Caco-2 (cell line): ENCODE measurements around the gene TMEM132A. TPM values are rescaled to one million over a fixed set of nuclear protein-coding genes. Genes with fewer than 3 reads are reported as not detected.

Source experiments
- BruUV-seq: library from RNA; stranded (reverse); fragments of 400-500 nt; replicated peaks from 2 replicates; lab custom pipeline; 2021; lab: Mats Ljungman, UMichigan
- CTCF ChIA-PET: fragments of 300-600 bp; sonication (Branson Sonifier 250); formaldehyde crosslinking; loops from one replicate; lab custom pipeline; 2022; ENCODE audit warnings: antibody characterized with exemption; lab: Charles Lee
- POLR2A ChIA-PET: fragments of 300-600 bp; sonication (Branson Sonifier 250); formaldehyde crosslinking; loops from one replicate; lab custom pipeline; 2022; ENCODE audit warnings: antibody characterized with exemption; lab: Charles Lee
- DNase-seq, 2 experiments: peaks; one replicate each; pipeline versions ENCODE4 v3.0.0 to v3.0.0-alpha.2; 2020 to 2022
- H3K27me3 ChIP-seq: replicated peaks from 2 replicates; pipeline ENCODE4 v1.6.0; 2011; ENCODE audit warnings: low read length; ENCODE audit not compliant: control insufficient read depth, insufficient read depth
- H3K36me3 ChIP-seq: 2 replicates; pipeline ENCODE4 v1.5.1; 2011; ENCODE audit warnings: low read length; ENCODE audit not compliant: control insufficient read depth, insufficient read depth
- H3K4me1 ChIP-seq: fragments of 250-450 bp; sonication (Bioruptor Pico); 2 replicates; pipeline ENCODE4 v1.5.1; 2020; ENCODE audit warnings: mild to moderate bottlenecking
- H3K4me3 ChIP-seq: 2 replicates; pipeline ENCODE4 v1.5.1; 2011; ENCODE audit warnings: low read depth, mild to moderate bottlenecking, control low read depth, low read length
- H3K9me3 ChIP-seq: fragments of 250-450 bp; sonication (Bioruptor Pico); 2 replicates; pipeline ENCODE4 v1.5.1; 2020; ENCODE audit warnings: mild to moderate bottlenecking, moderate library complexity
- H3K27ac Mint-ChIP-seq: one replicate; pipeline ENCODE4 v1.8.0; 2022; ENCODE audit warnings: mixed read lengths; ENCODE audit not compliant: unreplicated experiment
- H3K27me3 Mint-ChIP-seq: one replicate; pipeline ENCODE4 v1.8.0; 2022; ENCODE audit warnings: mixed read lengths; ENCODE audit not compliant: insufficient read depth, unreplicated experiment
- H3K36me3 Mint-ChIP-seq: one replicate; pipeline ENCODE4 v1.8.0; 2022; ENCODE audit warnings: mild to moderate bottlenecking, mixed read lengths; ENCODE audit not compliant: insufficient read depth, unreplicated experiment
- H3K4me1 Mint-ChIP-seq: one replicate; pipeline ENCODE4 v1.8.0; 2022; ENCODE audit warnings: low read depth, mixed read lengths; ENCODE audit not compliant: unreplicated experiment
- H3K4me3 Mint-ChIP-seq: one replicate; pipeline ENCODE4 v1.8.0; 2022; ENCODE audit warnings: mild to moderate bottlenecking, moderate library complexity, mixed read lengths; ENCODE audit not compliant: unreplicated experiment
- H3K9me3 Mint-ChIP-seq: one replicate; pipeline ENCODE4 v1.8.0; 2022; ENCODE audit warnings: mixed read lengths; ENCODE audit not compliant: unreplicated experiment
- CTCF ChIP-seq, 2 experiments: fragments of 200-600 bp in 1 of 2; IDR thresholded peaks; 1 replicate in 1 of 2; 2 replicates in 1 of 2; pipeline versions ENCODE4 v1.5.1 to v1.8.0; 2011 to 2022; ENCODE audit warnings: antibody characterized with exemption in 1 of 2, control low read depth in 1 of 2, inconsistent platforms in 1 of 2, low read depth in 1 of 2, low read length in 1 of 2, mild to moderate bottlenecking in 1 of 2, moderate library complexity in 1 of 2; ENCODE audit not compliant: insufficient read depth in 1 of 2, severe bottlenecking in 1 of 2, unreplicated experiment in 1 of 2
- intact Hi-C: fragments of 100-400 bp; cut with micrococcal nuclease; formaldehyde crosslinking; loops from one replicate; pipeline ENCODE4 v1.10.0; 2022; ENCODE audit not compliant: unreplicated experiment
- total RNA-seq: library from RNA; stranded (reverse); gene quantifications from 2 replicates; pipeline ENCODE4 v1.2.3, GENCODE V29; 2022

The TMEM132A gene
- total RNA-seq, 1 experiment from 2014 or later: 97.3 TPM

GRCh38 chr11:60926500-60926899 lies 2.2 kb downstream of the TMEM132A start:
- Histone ChIP-seq H3K9me3 (no peaks in the 10 kb centered on the region), H3K27me3 (no peaks in the 10 kb centered on the region), H3K4me1 (peaks cover 13% of the 10 kb centered on the region), H3K36me3 (no peaks in the 10 kb centered on the region; the same call in 1 of the 2 replicates), H3K4me3 (no peak overlapping the region)
- H3K27me3 Mint-ChIP-seq: no peaks in the 10 kb centered on the region
- H3K4me3 Mint-ChIP-seq: no peak overlapping the region
- no peaks in the 10 kb centered on the region for H3K9me3 Mint-ChIP-seq
- H3K36me3 Mint-ChIP-seq: peaks cover 19% of the 10 kb centered on the region
- ChIA-PET POLR2A (interaction anchor here (0.7 kb wide), 1 partner anchor 45 kb away, joined by 3 read pairs; no protein-coding TSS in a partner anchor), CTCF (no interaction called here)
- TF ChIP-seq CTCF (IDR thresholded peaks at IDR 0.05; ENCODE audit: insufficient read depth in 1 of 2, low read depth in 1 of 2, low read length in 1 of 2, severe bottlenecking in 1 of 2, unreplicated experiment in 1 of 2): no peak
- intact Hi-C loops: no loop called here
- H3K4me1 Mint-ChIP-seq: peaks cover 13% of the 10 kb centered on the region
- no peak for DNase-seq
- no peak overlapping the region for H3K27ac Mint-ChIP-seq
- no TSS peak for BruUV-seq

- Histone ChIP-seq H3K4me3 (no peak overlapping the region), H3K4me1 (peaks cover 13% of the 10 kb centered on the region), H3K36me3 (peaks cover 3% of the 10 kb centered on the region), H3K9me3 (no peaks in the 10 kb centered on the region), H3K27me3 (no peaks in the 10 kb centered on the region)
- Mint-ChIP-seq H3K4me1 (peaks cover 13% of the 10 kb centered on the region), H3K4me3 (no peak overlapping the region), H3K27me3 (no peaks in the 10 kb centered on the region), H3K27ac (no peak overlapping the region), H3K36me3 (peaks cover 22% of the 10 kb centered on the region), H3K9me3 (no peaks in the 10 kb centered on the region)
- CTCF ChIA-PET: no interaction called here
- intact Hi-C loops: no loop called here
- no TSS peak for BruUV-seq
- TF ChIP-seq CTCF (IDR thresholded peaks at IDR 0.05; ENCODE audit: insufficient read depth in 1 of 2, low read depth in 1 of 2, low read length in 1 of 2, severe bottlenecking in 1 of 2, unreplicated experiment in 1 of 2): no peak
- DNase-seq: peak in 1 of 2 experiments; percentile 21
- POLR2A ChIA-PET: interaction anchor here (0.7 kb wide), 1 partner anchor 45 kb away, joined by 3 read pairs; no protein-coding TSS in a partner anchor
Measured at GRCh38 chr11:60927061-60927592, 2.9 kb downstream of the TMEM132A start.

DNA sequence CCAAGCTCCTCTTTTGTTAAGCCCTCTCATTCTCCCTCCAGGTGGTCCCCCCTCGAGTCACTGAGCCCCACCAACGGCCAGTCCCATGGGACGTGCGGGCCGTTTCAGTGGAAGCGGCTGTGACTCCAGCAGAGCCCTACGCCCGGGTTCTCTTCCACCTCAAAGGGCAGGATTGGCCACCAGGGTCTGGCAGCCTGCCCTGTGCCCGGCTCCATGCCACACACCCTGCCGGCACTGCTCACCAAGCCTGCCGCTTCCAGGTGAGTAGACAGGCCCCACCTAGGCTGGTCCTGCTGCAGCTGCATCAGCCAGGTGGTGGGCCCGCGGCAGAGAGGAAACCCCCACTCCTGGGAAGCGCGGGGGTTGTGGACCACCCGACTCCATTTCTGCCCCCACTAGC lies 3.3 kb downstream of the TMEM132A start:
- POLR2A ChIA-PET: no interaction called here
- CTCF ChIA-PET: no interaction called here

More for the DNA sequence above, 3.3 kb downstream of the TMEM132A start:
- peak in 1 of 2 experiments; percentile 22 for DNase-seq
- Mint-ChIP-seq H3K27ac (no peak overlapping the region), H3K27me3 (no peaks in the 10 kb centered on the region), H3K4me1 (peaks cover 13% of the 10 kb centered on the region), H3K9me3 (no peaks in the 10 kb centered on the region), H3K36me3 (peaks cover 21% of the 10 kb centered on the region), H3K4me3 (no peak overlapping the region)
- Histone ChIP-seq H3K4me1 (peaks cover 13% of the 10 kb centered on the region), H3K4me3 (no peak overlapping the region), H3K9me3 (no peaks in the 10 kb centered on the region), H3K36me3 (peaks cover 3% of the 10 kb centered on the region), H3K27me3 (no peaks in the 10 kb centered on the region)
- no peak for TF ChIP-seq CTCF (IDR thresholded peaks at IDR 0.05; ENCODE audit: insufficient read depth in 1 of 2, low read depth in 1 of 2, low read length in 1 of 2, severe bottlenecking in 1 of 2, unreplicated experiment in 1 of 2)
- intact Hi-C loops: no loop called here
- no TSS peak for BruUV-seq
